Neuronal stem cell (in vitro differentiated cells): ENCODE measurements around the gene CDC73.
"Not testable (repeated sequence)": the region's sequence is repeated elsewhere in the genome, so short reads cannot be mapped to it uniquely, and the experiment has no call there.

Source experiments
- DNase-seq: peaks from one replicate; pipeline ENCODE4 v3.0.0-alpha.2; 2013; ENCODE audit warnings: low spot score
- H2AFZ ChIP-seq: one replicate; pipeline ENCODE4 v1.6.1; 2013; ENCODE audit warnings: mild to moderate bottlenecking, low read length, inconsistent platforms
- H2AK5ac ChIP-seq: 2 replicates; pipeline ENCODE4 v1.6.1; 2013; ENCODE audit warnings: low read depth, mild to moderate bottlenecking, inconsistent platforms, low read length, moderate library complexity, mixed read lengths
- H2BK120ac ChIP-seq: 2 replicates; pipeline ENCODE4 v1.6.1; 2013; ENCODE audit warnings: low read depth, mild to moderate bottlenecking, inconsistent platforms, low read length, moderate library complexity, mixed read lengths
- H2BK12ac ChIP-seq: one replicate; pipeline ENCODE4 v1.6.1; 2013; ENCODE audit warnings: low read length, inconsistent platforms
- H2BK15ac ChIP-seq: 2 replicates; pipeline ENCODE4 v1.6.1; 2013; ENCODE audit warnings: mild to moderate bottlenecking, low read length, inconsistent platforms, mixed read lengths
- H2BK5ac ChIP-seq: one replicate; pipeline ENCODE4 v1.6.1; 2013; ENCODE audit warnings: inconsistent platforms, mild to moderate bottlenecking, low read length, moderate library complexity
- H3K14ac ChIP-seq: one replicate; pipeline ENCODE4 v1.6.1; 2013; ENCODE audit warnings: low read length, inconsistent platforms
- H3K18ac ChIP-seq: 2 replicates; pipeline ENCODE4 v1.6.1; 2013; ENCODE audit warnings: low read length, inconsistent platforms
- H3K23ac ChIP-seq: 2 replicates; pipeline ENCODE4 v1.6.1; 2013; ENCODE audit warnings: low read depth, mild to moderate bottlenecking, mixed read lengths, low read length, inconsistent platforms; ENCODE audit not compliant: poor library complexity
- H3K27ac ChIP-seq: replicated peaks from 3 replicates; pipeline ENCODE4 v1.5.1; 2013; ENCODE audit warnings: low read length, inconsistent platforms
- H3K27me3 ChIP-seq, 3 experiments: 2 replicates each; pipeline ENCODE4 v1.6.1; 2013; ENCODE audit warnings: low read length in 3 of 3, mild to moderate bottlenecking in 2 of 3, inconsistent platforms in 1 of 3, low read depth in 1 of 3, mixed read lengths in 1 of 3, moderate library complexity in 1 of 3; ENCODE audit not compliant: control insufficient read depth in 3 of 3, insufficient read depth in 3 of 3
- H3K36me3 ChIP-seq, 2 donors: replicated peaks in 1 of 2; 2 replicates each; pipeline ENCODE4 v1.6.1; 2013; ENCODE audit warnings: low read length in 2 of 2; ENCODE audit not compliant: control insufficient read depth in 2 of 2, insufficient read depth in 2 of 2
- H3K4ac ChIP-seq: 2 replicates; pipeline ENCODE4 v1.6.1; 2013; ENCODE audit warnings: inconsistent platforms, mild to moderate bottlenecking, low read length, moderate library complexity
- H3K4me1 ChIP-seq, 2 donors: 1 replicate in 1 of 2; 2 replicates in 1 of 2; pipeline ENCODE4 v1.6.1; 2013; ENCODE audit warnings: low read length in 2 of 2, low read depth in 1 of 2; ENCODE audit not compliant: control insufficient read depth in 2 of 2, insufficient read depth in 1 of 2
- H3K4me2 ChIP-seq: one replicate; pipeline ENCODE4 v1.6.1; 2013; ENCODE audit warnings: mild to moderate bottlenecking, low read length, inconsistent platforms; ENCODE audit not compliant: insufficient read depth, poor library complexity, severe bottlenecking
- H3K4me3 ChIP-seq, 2 donors: 2 replicates each; pipeline ENCODE4 v1.5.1; 2013; ENCODE audit warnings: low read length in 2 of 2, mild to moderate bottlenecking in 2 of 2, inconsistent platforms in 1 of 2, moderate library complexity in 1 of 2
- H3K79me1 ChIP-seq: one replicate; pipeline ENCODE4 v1.6.1; 2013; ENCODE audit warnings: low read depth, mild to moderate bottlenecking, inconsistent platforms, low read length, moderate library complexity
- H3K9ac ChIP-seq: one replicate; pipeline ENCODE4 v1.6.1; 2013; ENCODE audit warnings: mild to moderate bottlenecking, low read depth, low read length, inconsistent platforms; ENCODE audit not compliant: poor library complexity
- H3K9me3 ChIP-seq, 2 donors: replicated peaks in 1 of 2; 2 replicates each; pipeline versions ENCODE3 to v1.6.1; 2013; ENCODE audit warnings: low read length in 2 of 2, mild to moderate bottlenecking in 2 of 2, inconsistent platforms in 1 of 2, low read depth in 1 of 2, mixed read lengths in 1 of 2, moderate library complexity in 1 of 2; ENCODE audit not compliant: control insufficient read depth in 2 of 2, insufficient read depth in 1 of 2
- H4K8ac ChIP-seq: one replicate; pipeline ENCODE4 v1.6.1; 2013; ENCODE audit warnings: low read depth, mild to moderate bottlenecking, inconsistent platforms, low read length, moderate library complexity
- H4K91ac ChIP-seq: one replicate; pipeline ENCODE4 v1.6.1; 2013; ENCODE audit warnings: low read length, low read depth, mild to moderate bottlenecking, inconsistent platforms; ENCODE audit not compliant: poor library complexity
- whole genome bisulfite sequencing, 2 donors: extraction: QIAGEN DNeasy Blood & Tissue Kit; methylation state at CpG; one replicate each; pipeline ENCODE4 v1.1.7; 2013; ENCODE audit warnings: missing lambda C conversion rate in 2 of 2, mixed read lengths in 1 of 2; ENCODE audit not compliant: insufficient read length in 2 of 2, insufficient replicate concordance in 1 of 2; ENCODE audit errors: extremely low coverage in 2 of 2; 5-methylcytosine and 5-hydroxymethylcytosine counted together

The CDC73 gene

DNA sequence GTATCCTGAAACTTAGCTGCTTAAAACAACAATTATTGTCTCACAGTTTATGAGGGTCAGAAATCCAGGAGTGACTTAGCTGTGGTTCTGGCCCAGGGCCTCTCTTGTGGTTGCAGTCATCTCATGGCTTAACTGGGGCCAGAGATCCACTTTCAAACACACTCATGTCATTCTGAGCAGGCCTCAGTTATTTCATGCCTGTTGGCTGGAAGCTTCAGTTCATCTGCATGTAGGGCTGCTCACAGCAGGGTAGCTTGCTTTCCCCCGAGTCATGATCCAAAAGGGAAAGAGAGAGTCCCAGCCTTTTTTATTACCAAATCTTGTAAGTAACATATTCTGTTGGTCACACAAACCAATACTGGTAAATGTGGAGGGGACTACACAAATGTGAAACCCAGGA, 161.2 kb downstream of the CDC73 start:
- Histone ChIP-seq H3K4me3 (no peak overlapping the region), H3K36me3 (no peaks in the 10 kb centered on the region), H2BK120ac (no peak overlapping the region), H2AFZ (no peak overlapping the region), H2BK12ac (no peak overlapping the region), H2BK15ac (no peak overlapping the region), H2AK5ac (no peak overlapping the region), H3K27me3 (no peaks in the 10 kb centered on the region), H2BK5ac (no peak overlapping the region), H3K23ac (no peak overlapping the region), H4K8ac (no peak overlapping the region), H3K9me3 (peaks cover 0 to 5% of the 10 kb centered on the region in 2 donors), H3K4me1 (no peaks in the 10 kb centered on the region), H3K79me1 (no peaks in the 10 kb centered on the region), H4K91ac (no peak overlapping the region), H3K9ac (no peak overlapping the region), H3K14ac (no peak overlapping the region), H3K4me2 (no peak overlapping the region), H3K18ac (no peak overlapping the region), H3K27ac (no peak overlapping the region), H3K4ac (no peak overlapping the region)
- WGBS, 2 donors: no CpG with 5 or more reads among the region's 1 CpG
- DNase-seq: no peak

- no peak overlapping the region for H2BK12ac ChIP-seq
Measured at GRCh38 chr1:193284219-193284618, 162.4 kb downstream of the CDC73 start.

DNA sequence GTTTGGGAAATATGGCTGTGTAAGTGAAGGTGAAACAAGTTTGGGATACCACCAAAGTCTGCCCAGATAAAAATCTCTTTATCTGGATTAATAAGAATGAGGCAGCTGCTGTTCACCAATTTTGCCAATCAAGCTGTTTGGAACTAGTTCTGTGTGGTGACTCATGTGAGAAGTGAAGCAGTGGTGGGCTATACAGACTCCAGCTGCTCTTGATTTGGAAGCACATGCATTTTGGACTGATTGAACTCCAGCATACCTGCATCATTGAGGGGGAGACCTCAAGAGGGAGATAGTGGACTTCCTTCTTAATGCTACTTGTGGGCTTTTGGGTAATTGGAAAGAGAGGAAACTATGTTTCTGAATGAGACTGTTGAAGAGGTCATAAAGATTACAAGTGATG, 163.8 kb downstream of the CDC73 start:
- Histone ChIP-seq H4K91ac (no peak overlapping the region), H3K27me3 (no peaks in the 10 kb centered on the region), H3K14ac (no peak overlapping the region), H3K4me3 (no peak overlapping the region), H2BK120ac (no peak overlapping the region), H3K9ac (no peak overlapping the region), H3K79me1 (no peaks in the 10 kb centered on the region), H2BK12ac (no peak overlapping the region), H3K4me1 (no peaks in the 10 kb centered on the region), H2AFZ (no peak overlapping the region), H3K36me3 (no peaks in the 10 kb centered on the region), H2BK15ac (no peak overlapping the region), H3K18ac (no peak overlapping the region), H3K4ac (no peak overlapping the region), H3K27ac (no peak overlapping the region), H3K9me3 (peaks cover 0 to 5% of the 10 kb centered on the region in 2 donors), H3K4me2 (no peak overlapping the region), H4K8ac (no peak overlapping the region), H2BK5ac (no peak overlapping the region), H2AK5ac (no peak overlapping the region), H3K23ac (no peak overlapping the region)
- no peak for DNase-seq

More at GRCh38 chr1:193284219-193284618, 162.4 kb downstream of the CDC73 start:
- Histone ChIP-seq H3K9me3 (peaks cover 0 to 5% of the 10 kb centered on the region in 2 donors), H4K8ac (no peak overlapping the region), H2BK5ac (no peak overlapping the region), H3K4ac (no peak overlapping the region), H2AK5ac (no peak overlapping the region), H2AFZ (no peak overlapping the region), H3K4me2 (no peak overlapping the region), H3K4me3 (no peak overlapping the region), H3K23ac (no peak overlapping the region), H3K79me1 (no peaks in the 10 kb centered on the region), H3K36me3 (no peaks in the 10 kb centered on the region), H3K18ac (no peak overlapping the region), H3K14ac (no peak overlapping the region), H4K91ac (no peak overlapping the region), H2BK120ac (no peak overlapping the region), H2BK15ac (no peak overlapping the region), H3K9ac (no peak overlapping the region), H3K27me3 (no peaks in the 10 kb centered on the region), H3K4me1 (no peaks in the 10 kb centered on the region), H3K27ac (no peak overlapping the region)
- DNase-seq: no peak

- H3K79me1 ChIP-seq, H3K18ac ChIP-seq, H3K9me3 ChIP-seq, H3K36me3 ChIP-seq, H3K4me2 ChIP-seq, H4K91ac ChIP-seq, H3K27ac ChIP-seq, H3K23ac ChIP-seq, H2AK5ac ChIP-seq, DNase-seq, H2BK120ac ChIP-seq, H3K9ac ChIP-seq, H2BK5ac ChIP-seq, H2BK15ac ChIP-seq, H4K8ac ChIP-seq, H3K4me3 ChIP-seq, H2BK12ac ChIP-seq, H3K27me3 ChIP-seq, H2AFZ ChIP-seq, H3K4ac ChIP-seq, H3K4me1 ChIP-seq, H3K14ac ChIP-seq: not testable (repeated sequence)
- WGBS, 2 donors: no CpG with 5 or more reads among the region's 2 CpGs
Measured at GRCh38 chr1:193288548-193289080, 166.8 kb downstream of the CDC73 start.
